ENCODE measurements around the gene CBX4. TPM values are rescaled to one million over a fixed set of nuclear protein-coding genes. Genes with fewer than 3 reads are reported as not detected.

CBX4 gene
- total RNA-seq, 2 experiments from 2014 or later: 8.0 to 10.0 TPM

GRCh38 chr17:79789943-79790804 is 49.1 kb downstream of the CBX4 start:
- POLR2A ChIA-PET: interaction anchor here (0.9 kb wide), 1 partner anchor 49 kb away, joined by 3 read pairs; the partner anchor contains the start of gene CBX4

GRCh38 chr17:79788989-79789942 is 50.0 kb downstream of the CBX4 start:
- CTCF ChIA-PET: interaction anchor here (0.9 to 1.4 kb wide), 6 partner anchors 18 to 126 kb away, joined by 3 to 7 read pairs (median 3); no protein-coding TSS in a partner anchor
- POLR2A ChIA-PET: interaction anchor here (0.9 kb wide), 1 partner anchor 50 kb away, joined by 3 read pairs; the partner anchor contains the start of gene CBX4

More at GRCh38 chr17:79789943-79790804, 49.1 kb downstream of the CBX4 start:
- CTCF ChIA-PET: interaction anchor here (0.9 to 1.5 kb wide), 6 partner anchors 18 to 125 kb away, joined by 3 to 7 read pairs (median 3); no protein-coding TSS in a partner anchor

- ChIA-PET POLR2A (no interaction called here), CTCF (interaction anchor here (1.0 to 1.4 kb wide), 3 partner anchors 17 to 127 kb away, joined by 3 to 7 read pairs (median 3); no protein-coding TSS in a partner anchor)
Observed at GRCh38 chr17:79788455-79788854, 50.8 kb downstream of the CBX4 start.

GRCh38 chr17:79786930-79787643 is 52.2 kb downstream of the CBX4 start:
- ChIA-PET POLR2A (no interaction called here), CTCF (interaction anchor here (1.0 kb wide), 1 partner anchor 221 kb away, joined by 3 read pairs; no protein-coding TSS in a partner anchor)

- POLR2A ChIA-PET: interaction anchor here (0.6 kb wide), 1 partner anchor 14 kb away, joined by 4 read pairs; no protein-coding TSS in a partner anchor
- CTCF ChIA-PET: interaction anchor here (1.0 kb wide), 1 partner anchor 222 kb away, joined by 3 read pairs; no protein-coding TSS in a partner anchor
Observed at GRCh38 chr17:79785900-79786810, 53.1 kb downstream of the CBX4 start.

- ChIA-PET CTCF (no interaction called here), POLR2A (interaction anchor here (0.6 kb wide), 1 partner anchor 13 kb away, joined by 4 read pairs; no protein-coding TSS in a partner anchor)
Observed at GRCh38 chr17:79785017-79785899, 54.0 kb downstream of the CBX4 start.

- ChIA-PET POLR2A (no interaction called here), CTCF (no interaction called here)
Observed at GRCh38 chr17:79784353-79785016, 54.8 kb downstream of the CBX4 start.

GRCh38 chr17:79783891-79784290 is 55.3 kb downstream of the CBX4 start:
- ChIA-PET POLR2A (no interaction called here), CTCF (no interaction called here)

Other genes with a start within 250 kb of the CBX4 start
- not detected for gene RBFOX3, start 228.4 kb downstream of the CBX4 start, total RNA-seq
- gene ENPP7, start 108.5 kb downstream of the CBX4 start, total RNA-seq: under 1 TPM in 1 of 2 experiments, not detected in 1; 0.11 TPM
- gene CBX2, start 61.3 kb downstream of the CBX4 start, total RNA-seq: 1 to 10 TPM; 3.8 TPM
- gene CBX8, start 42.4 kb downstream of the CBX4 start, total RNA-seq: 1 to 10 TPM; 3.2 to 3.5 TPM
- gene TBC1D16, start 196.4 kb upstream of the CBX4 start, total RNA-seq: 1 to 10 TPM; 6.5 to 6.8 TPM
- gene CCDC40, start 197.2 kb upstream of the CBX4 start, total RNA-seq: 1 to 10 TPM; 2.6 to 2.7 TPM

Data from activated CD8-positive, alpha-beta memory T cell treated with anti-CD3 and anti-CD28 coated beads for 36 hours (primary cell).